ENCODE data around the gene SCOC. TPM values are rescaled to one million over a fixed set of nuclear protein-coding genes. Genes with fewer than 3 reads are reported as not detected.

SCOC gene
- total and polyA plus RNA-seq, 9 of the 15 experiments (the other 6 are each of a cell fraction or from before 2014, with no cell fraction given) = 16.8 to 110 (median 46.7) TPM

GRCh38 chr4:140335076-140335475 is 38.4 kb upstream of the SCOC start:
- no peak overlapping the region for H3K4me3 ChIP-seq
- H3K9ac ChIP-seq (ENCODE audit: insufficient read depth in 1 of 2, low read depth in 2 of 2, low read length in 2 of 2) = no peak overlapping the region
- ATAC-seq = no peak
- no peaks in the 10 kb centered on the region for H3K27me3 ChIP-seq (ENCODE audit: control insufficient read depth in 2 of 2, insufficient read depth in 2 of 2, low read length in 2 of 2)
- H3K4me2 ChIP-seq (ENCODE audit: insufficient read depth, low read length) = no peak overlapping the region
- no peaks in the 10 kb centered on the region for H3K79me2 ChIP-seq (ENCODE audit: control insufficient read depth, insufficient read depth, low read length)
- H4K20me1 ChIP-seq (replicated peaks; ENCODE audit: control insufficient read depth, insufficient read depth, low read length) = no peaks in the 10 kb centered on the region
- 0% methylated on average over 1 of the region's 1 CpG for WGBS (ENCODE audit: insufficient coverage, low coverage, missing lambda C conversion rate)
- ChIA-PET POLR2A (interaction anchor here (0.7 kb wide), 1 partner anchor 40 kb away, joined by 3 read pairs; no protein-coding TSS in a partner anchor), CTCF (ENCODE audit: low intra/inter-chr PET ratio) (no interaction called here)
- H3K36me3 ChIP-seq (ENCODE audit: control insufficient read depth, insufficient read depth, low read length) = no peaks in the 10 kb centered on the region
- H3K4me1 ChIP-seq (replicated peaks in 1 of 2; ENCODE audit: control insufficient read depth in 2 of 2, insufficient read depth in 2 of 2, low read length in 2 of 2) = peaks cover 0 to 4% of the 10 kb centered on the region in 2 experiments; a peak in 1 of 5 replicates
- in situ Hi-C loops (cut with MboI) (no loop called here), intact Hi-C loops (cut with micrococcal nuclease) (no loop called here)
- no peak for DNase-seq (ENCODE audit: extremely low read depth in 1 of 4, low spot score in 3 of 4)
- H3K9me1 ChIP-seq (ENCODE audit: control insufficient read depth, insufficient read depth, low read length) = no peaks in the 10 kb centered on the region
- no peak for TF ChIP-seq USF2 (CRISPR knock-in tag; IDR thresholded peaks at IDR 0.05)
- TF ChIP-seq MAX (CRISPR knock-in tag; IDR thresholded peaks at IDR 0.05) = no peak
- TF ChIP-seq ETV5 (CRISPR knock-in tag; IDR thresholded peaks at IDR 0.05; ENCODE audit: low read depth) = no peak
- TF ChIP-seq ZFP1 (CRISPR knock-in tag; IDR thresholded peaks at IDR 0.05) = no peak
- no peak for TF ChIP-seq ARID2 (IDR thresholded peaks at IDR 0.05)
- TF ChIP-seq ARID3A (IDR thresholded peaks at IDR 0.05; ENCODE audit: borderline replicate concordance, low read depth, low read length) = no peak
- no peak for TF ChIP-seq ADNP (tag; IDR thresholded peaks at IDR 0.05)
- no peak overlapping the region for H3K27ac ChIP-seq (ENCODE audit: extremely low read depth, low read depth, low read length)
- H2AFZ ChIP-seq (ENCODE audit: low read depth, low read length) = no peak overlapping the region
- no peak for FAIRE-seq
- no peaks in the 10 kb centered on the region for H3K9me3 ChIP-seq (replicated peaks; ENCODE audit: control insufficient read depth, insufficient read depth, low read depth, low read length)
- no TSS peak for BruUV-seq (replicated peaks)
